Measurements from ENCODE around the gene KRTAP5-9.

DNA sequence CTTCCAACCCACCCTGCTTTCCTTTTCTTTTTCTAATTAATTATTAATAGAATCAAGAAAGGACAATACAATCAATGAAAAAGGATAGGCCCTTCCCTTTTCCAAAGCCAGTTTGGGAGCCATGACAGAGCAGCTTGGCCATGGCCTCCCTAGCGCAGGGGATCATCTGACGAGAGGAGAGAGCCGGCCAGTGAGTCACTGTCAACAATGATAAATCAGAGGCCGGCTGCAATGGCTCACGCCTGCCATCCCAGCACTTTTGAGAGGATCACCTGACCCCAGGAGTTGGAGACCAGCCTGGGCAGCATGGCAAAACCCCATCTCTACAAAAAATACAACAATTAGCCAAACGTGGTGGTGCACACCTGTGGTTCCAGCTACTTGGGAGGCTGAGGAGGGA is 48.7 kb upstream of the KRTAP5-9 start:
- TF ChIP-seq, protein P1, sequence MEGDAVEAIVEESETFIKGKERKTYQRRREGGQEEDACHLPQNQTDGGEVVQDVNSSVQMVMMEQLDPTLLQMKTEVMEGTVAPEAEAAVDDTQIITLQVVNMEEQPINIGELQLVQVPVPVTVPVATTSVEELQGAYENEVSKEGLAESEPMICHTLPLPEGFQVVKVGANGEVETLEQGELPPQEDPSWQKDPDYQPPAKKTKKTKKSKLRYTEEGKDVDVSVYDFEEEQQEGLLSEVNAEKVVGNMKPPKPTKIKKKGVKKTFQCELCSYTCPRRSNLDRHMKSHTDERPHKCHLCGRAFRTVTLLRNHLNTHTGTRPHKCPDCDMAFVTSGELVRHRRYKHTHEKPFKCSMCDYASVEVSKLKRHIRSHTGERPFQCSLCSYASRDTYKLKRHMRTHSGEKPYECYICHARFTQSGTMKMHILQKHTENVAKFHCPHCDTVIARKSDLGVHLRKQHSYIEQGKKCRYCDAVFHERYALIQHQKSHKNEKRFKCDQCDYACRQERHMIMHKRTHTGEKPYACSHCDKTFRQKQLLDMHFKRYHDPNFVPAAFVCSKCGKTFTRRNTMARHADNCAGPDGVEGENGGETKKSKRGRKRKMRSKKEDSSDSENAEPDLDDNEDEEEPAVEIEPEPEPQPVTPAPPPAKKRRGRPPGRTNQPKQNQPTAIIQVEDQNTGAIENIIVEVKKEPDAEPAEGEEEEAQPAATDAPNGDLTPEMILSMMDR (IDR thresholded peaks at IDR 0.05; ENCODE audit: extremely low read depth in 1 of 2, insufficient read depth in 1 of 2, low read depth in 1 of 2, low read length in 2 of 2) = no peak
- TF ChIP-seq POLR2A (IDR thresholded peaks at IDR 0.05; ENCODE audit: low read depth, low read length) = no peak
